DND-41 (cell line): ENCODE results near the gene SLC22A7.

ENCODE experiments used
- ATAC-seq: fragments of 200-7000 bp; cut with Tn5 transposase; 3 replicates; pipeline ENCODE4 v1.9.1; 2021; ENCODE audit warnings: low read depth; ENCODE audit not compliant: insufficient read depth
- DNase-seq: peaks from one replicate; pipeline ENCODE4 v3.0.0-alpha.2; 2020
- H2AFZ ChIP-seq: 2 replicates; pipeline ENCODE4 v1.6.0; 2012; ENCODE audit warnings: low read depth, low read length
- H3K27ac ChIP-seq: 2 replicates; pipeline ENCODE4 v1.5.1; 2012; ENCODE audit warnings: low read length, inconsistent platforms
- H3K27me3 ChIP-seq: fragments of 200-600 bp; sonication (generic); 2 replicates; pipeline ENCODE4 v1.6.0; 2012; ENCODE audit warnings: low read length, mild to moderate bottlenecking, inconsistent platforms; ENCODE audit not compliant: insufficient read depth, poor library complexity
- H3K36me3 ChIP-seq: 2 replicates; pipeline ENCODE4 v1.5.1; 2012; ENCODE audit warnings: low read length, inconsistent platforms; ENCODE audit not compliant: insufficient read depth
- H3K4me1 ChIP-seq: 2 replicates; pipeline ENCODE4 v1.5.1; 2012; ENCODE audit warnings: mild to moderate bottlenecking, low read length; ENCODE audit not compliant: insufficient read depth
- H3K4me2 ChIP-seq: 2 replicates; pipeline ENCODE4 v1.6.0; 2012; ENCODE audit warnings: mild to moderate bottlenecking, moderate library complexity, low read length, inconsistent platforms; ENCODE audit not compliant: insufficient read depth
- H3K4me3 ChIP-seq, 2 experiments: fragments of 200-600 bp in 1 of 2; shearing (Covaris generic) in 1 of 2; 2 replicates each; pipeline ENCODE4 v1.5.1; 2012 to 2016; ENCODE audit warnings: inconsistent platforms in 2 of 2, low read length in 2 of 2, mild to moderate bottlenecking in 2 of 2, low read depth in 1 of 2, moderate library complexity in 1 of 2
- H3K79me2 ChIP-seq: 2 replicates; pipeline ENCODE4 v1.6.0; 2012; ENCODE audit warnings: low read length, inconsistent platforms; ENCODE audit not compliant: insufficient read depth
- H3K9ac ChIP-seq: 2 replicates; pipeline ENCODE4 v1.6.0; 2012; ENCODE audit warnings: low read depth, mild to moderate bottlenecking, inconsistent platforms, low read length, moderate library complexity
- H3K9me3 ChIP-seq: 2 replicates; pipeline ENCODE4 v1.5.1; 2012; ENCODE audit warnings: low read length, moderate library complexity, mild to moderate bottlenecking, inconsistent platforms; ENCODE audit not compliant: insufficient read depth, severe bottlenecking
- H4K20me1 ChIP-seq: 2 replicates; pipeline ENCODE4 v1.6.0; 2012; ENCODE audit warnings: low read length; ENCODE audit not compliant: insufficient read depth
- CTCF ChIP-seq: IDR thresholded peaks from 2 replicates; pipeline ENCODE4 v1.5.1; 2012; ENCODE audit warnings: borderline replicate concordance, low read length, moderate library complexity, mild to moderate bottlenecking; ENCODE audit not compliant: poor library complexity, severe bottlenecking; ENCODE audit errors: extremely low read depth
- EZH2 ChIP-seq: IDR thresholded peaks from 3 replicates; pipeline ENCODE4 v1.6.1; 2012; ENCODE audit warnings: borderline replicate concordance, low read depth, mild to moderate bottlenecking, moderate library complexity, low read length, inconsistent platforms; ENCODE audit not compliant: severe bottlenecking

The SLC22A7 gene

GRCh38 chr6:43308101-43308989 lies 10.3 kb downstream of the SLC22A7 start, which contains the start of gene CRIP3:
CRIP3 (minus strand) TSS chr6:43308826; CDS start chr6:43308792, 34 bp downstream.
- TF ChIP-seq CTCF (no peak), EZH2 (no peak)
- no peak within 1 kb of the TSS for H3K9ac ChIP-seq
- no peak for DNase-seq
- H3K79me2 ChIP-seq: no peaks in the 10 kb centered on the region
- no peaks in the 10 kb centered on the region for H3K36me3 ChIP-seq
- H4K20me1 ChIP-seq: 0 out of 2 replicates have a peak, but pooled peaks cover 5% of the 10 kb centered on the region
- H3K27ac ChIP-seq: no peak within 1 kb of the TSS
- H3K4me1 ChIP-seq: no peaks in the 10 kb centered on the region
- peaks cover under 1% of the 10 kb centered on the region for H3K27me3 ChIP-seq
- H2AFZ ChIP-seq: no peak within 1 kb of the TSS
- H3K4me2 ChIP-seq: no peak within 1 kb of the TSS
- ATAC-seq: no peak
- H3K4me3 ChIP-seq: no peak within 1 kb of the TSS
- no peaks in the 10 kb centered on the region for H3K9me3 ChIP-seq

- ATAC-seq (no peak), DNase-seq (no peak)
- H3K27ac ChIP-seq: no peak overlapping the region
- H4K20me1 ChIP-seq: 0 out of 2 replicates have a peak, but pooled peaks cover 5% of the 10 kb centered on the region
- no peak overlapping the region for H3K4me2 ChIP-seq
- H3K79me2 ChIP-seq: no peaks in the 10 kb centered on the region
- no peak overlapping the region for H3K4me3 ChIP-seq
- no peak overlapping the region for H3K9ac ChIP-seq
- no peaks in the 10 kb centered on the region for H3K4me1 ChIP-seq
- no peak overlapping the region for H2AFZ ChIP-seq
- no peaks in the 10 kb centered on the region for H3K36me3 ChIP-seq
- H3K27me3 ChIP-seq: peaks cover 3% of the 10 kb centered on the region
- no peaks in the 10 kb centered on the region for H3K9me3 ChIP-seq
- TF ChIP-seq CTCF (no peak), EZH2 (no peak)
Observed at GRCh38 chr6:43308990-43309477, 11.0 kb downstream of the SLC22A7 start.

- TF ChIP-seq CTCF: no peak
- TF ChIP-seq EZH2: no peak
- no peaks in the 10 kb centered on the region for H3K4me1 ChIP-seq
- no peak overlapping the region for H2AFZ ChIP-seq
- H3K4me2 ChIP-seq: no peak overlapping the region
- no peaks in the 10 kb centered on the region for H3K9me3 ChIP-seq
- DNase-seq (no peak), ATAC-seq (no peak)
- H3K27me3 ChIP-seq: peaks cover 3% of the 10 kb centered on the region
- H3K4me3 ChIP-seq: no peak overlapping the region
- H4K20me1 ChIP-seq: no peaks in the 10 kb centered on the region
- no peaks in the 10 kb centered on the region for H3K36me3 ChIP-seq
- H3K27ac ChIP-seq: no peak overlapping the region
- no peaks in the 10 kb centered on the region for H3K79me2 ChIP-seq
- no peak overlapping the region for H3K9ac ChIP-seq
Observed at GRCh38 chr6:43310134-43310533, 12.1 kb downstream of the SLC22A7 start.
